Peyer's patch (tissue), 4 donors: ENCODE data around the gene GNB1L. TPM values are rescaled to one million over a fixed set of nuclear protein-coding genes. Genes with fewer than 3 reads are reported as not detected.

Experiments used
- DNase-seq, 3 donors: peaks; one replicate each; pipeline ENCODE4 v3.0.0-alpha.2; 2017 to 2019
- H3K27ac ChIP-seq, 4 donors: fragments of 200-600 bp; sonication (generic); one replicate each; pipeline ENCODE4 v1.5.1; 2016 to 2019
- H3K27me3 ChIP-seq, 2 donors: fragments of 200-600 bp; sonication (generic); one replicate each; pipeline ENCODE4 v1.5.1; 2019
- H3K36me3 ChIP-seq, 3 donors: fragments of 200-600 bp; sonication (generic); one replicate each; pipeline ENCODE4 v1.5.1; 2016 to 2019
- H3K4me1 ChIP-seq, 4 donors: fragments of 200-600 bp; sonication (generic); one replicate each; pipeline ENCODE4 v1.5.1; 2016 to 2019
- H3K4me3 ChIP-seq, 4 donors: fragments of 200-600 bp; sonication (generic); 1 replicate in 3 of 4; 2 replicates in 1 of 4; pipeline ENCODE4 v1.5.1; 2016 to 2019; ENCODE audit warnings: mild to moderate bottlenecking in 1 of 4
- H3K9me3 ChIP-seq, 4 donors: fragments of 200-600 bp; sonication (generic); one replicate each; pipeline ENCODE4 v1.5.1; 2016 to 2019; ENCODE audit warnings: mild to moderate bottlenecking in 1 of 4
- POLR2A ChIP-seq, 2 donors: fragments of 450-650 bp; IDR thresholded peaks; one replicate each; pipeline ENCODE4 v1.5.1; 2017; ENCODE audit warnings: antibody characterized with exemption in 2 of 2, mild to moderate bottlenecking in 2 of 2, moderate library complexity in 2 of 2
- total RNA-seq, 4 donors: library from RNA; depleted of rRNA; stranded (reverse); fragments of >200 nt; gene quantifications; one replicate each; pipeline ENCODE4 v1.1.0, GENCODE V29; 2016
- TF ChIP-seq, protein P1 (sequence below), 6 experiments: fragments of 450-650 bp in 4 of 6; fragments of 200-600 bp in 2 of 6; sonication (generic) in 1 of 6; IDR thresholded peaks; one replicate each; pipeline ENCODE4 v1.5.1; 2017 to 2019; ENCODE audit warnings: antibody characterized with exemption in 6 of 6, mild to moderate bottlenecking in 3 of 6, moderate library complexity in 1 of 6

The GNB1L gene
- total RNA-seq, 4 donors from 2014 or later = 3.1 to 6.6 (median 4.9) TPM

DNA sequence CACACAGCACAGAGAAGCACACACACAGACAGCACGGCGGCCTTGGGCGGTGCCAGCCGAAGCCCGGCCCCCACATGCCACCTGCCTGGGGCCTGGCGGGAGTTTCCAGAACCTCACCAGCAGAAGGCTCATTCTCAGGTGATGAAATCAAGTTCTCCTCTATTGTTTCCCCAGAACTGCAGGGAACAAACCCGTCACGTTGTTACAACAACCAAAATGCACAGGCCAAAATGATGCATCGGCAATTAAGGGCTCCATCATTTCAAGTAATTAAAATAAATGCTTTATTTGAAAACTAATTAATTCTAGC lies 30.8 kb downstream of the GNB1L start:
- no peaks in the 10 kb centered on the region for H3K27me3 ChIP-seq
- H3K9me3 ChIP-seq = no peaks in the 10 kb centered on the region
- peak in 2 of 3 donors; percentile 66 to 70 for DNase-seq
- H3K36me3 ChIP-seq = no peaks in the 10 kb centered on the region
- peaks cover 0 to 13% (median 2%) of the 10 kb centered on the region in 4 donors for H3K4me1 ChIP-seq
- TF ChIP-seq, protein P1, sequence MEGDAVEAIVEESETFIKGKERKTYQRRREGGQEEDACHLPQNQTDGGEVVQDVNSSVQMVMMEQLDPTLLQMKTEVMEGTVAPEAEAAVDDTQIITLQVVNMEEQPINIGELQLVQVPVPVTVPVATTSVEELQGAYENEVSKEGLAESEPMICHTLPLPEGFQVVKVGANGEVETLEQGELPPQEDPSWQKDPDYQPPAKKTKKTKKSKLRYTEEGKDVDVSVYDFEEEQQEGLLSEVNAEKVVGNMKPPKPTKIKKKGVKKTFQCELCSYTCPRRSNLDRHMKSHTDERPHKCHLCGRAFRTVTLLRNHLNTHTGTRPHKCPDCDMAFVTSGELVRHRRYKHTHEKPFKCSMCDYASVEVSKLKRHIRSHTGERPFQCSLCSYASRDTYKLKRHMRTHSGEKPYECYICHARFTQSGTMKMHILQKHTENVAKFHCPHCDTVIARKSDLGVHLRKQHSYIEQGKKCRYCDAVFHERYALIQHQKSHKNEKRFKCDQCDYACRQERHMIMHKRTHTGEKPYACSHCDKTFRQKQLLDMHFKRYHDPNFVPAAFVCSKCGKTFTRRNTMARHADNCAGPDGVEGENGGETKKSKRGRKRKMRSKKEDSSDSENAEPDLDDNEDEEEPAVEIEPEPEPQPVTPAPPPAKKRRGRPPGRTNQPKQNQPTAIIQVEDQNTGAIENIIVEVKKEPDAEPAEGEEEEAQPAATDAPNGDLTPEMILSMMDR (IDR thresholded peaks at IDR 0.05) = no peak
- TF ChIP-seq POLR2A (IDR thresholded peaks at IDR 0.05) = no peak
- H3K4me3 ChIP-seq = no peak overlapping the region
- H3K27ac ChIP-seq = peak overlapping the region in 2 of 4 donors; percentile 39 to 68

DNA sequence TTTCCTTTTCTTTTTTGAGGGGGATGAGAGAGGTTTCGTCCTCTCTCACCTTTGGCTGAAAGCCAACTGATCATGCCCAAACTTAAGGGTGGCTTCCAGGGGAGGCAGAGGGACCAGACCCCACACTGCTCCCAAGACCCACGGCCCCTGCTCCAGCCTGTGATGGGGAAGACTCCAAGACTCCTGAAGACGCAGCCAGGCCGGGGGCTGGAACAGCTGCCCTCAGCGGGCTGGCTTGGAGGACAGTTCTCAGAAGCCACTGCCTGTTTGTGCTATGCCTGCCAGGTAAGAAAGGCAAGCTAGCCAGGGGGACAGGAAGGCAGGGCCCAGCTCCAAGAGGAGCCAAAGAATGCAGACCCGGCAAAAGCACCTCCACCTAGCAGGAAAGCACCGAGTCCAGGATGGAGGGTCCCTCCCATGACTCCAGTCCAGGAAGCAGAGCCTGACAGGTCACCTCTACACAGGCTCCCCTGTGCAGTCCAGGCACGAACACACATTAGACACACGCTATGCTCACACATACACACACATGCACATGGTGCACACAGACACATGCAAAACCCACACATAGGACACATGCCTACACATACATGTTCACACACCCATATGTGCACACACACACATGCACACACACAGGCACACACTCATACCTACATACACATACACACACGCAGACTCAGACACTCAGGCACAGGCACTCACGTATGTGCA lies 31.3 kb downstream of the GNB1L start:
- peak in 1 of 3 donors; percentile 45 for DNase-seq
- H3K4me1 ChIP-seq = peaks cover 0 to 13% (median 2%) of the 10 kb centered on the region in 4 donors
- H3K4me3 ChIP-seq = no peak overlapping the region
- no peaks in the 10 kb centered on the region for H3K36me3 ChIP-seq
- H3K9me3 ChIP-seq = no peaks in the 10 kb centered on the region
- TF ChIP-seq POLR2A (IDR thresholded peaks at IDR 0.05) = no peak
- TF ChIP-seq, protein P1 (IDR thresholded peaks at IDR 0.05) = no peak
- H3K27ac ChIP-seq = peak overlapping the region in 2 of 4 donors; percentile 39 to 68
- H3K27me3 ChIP-seq = no peaks in the 10 kb centered on the region

- Histone ChIP-seq H3K27me3 (no peaks in the 10 kb centered on the region), H3K9me3 (no peaks in the 10 kb centered on the region), H3K36me3 (no peaks in the 10 kb centered on the region), H3K4me1 (peaks cover 0 to 13% (median 2%) of the 10 kb centered on the region in 4 donors), H3K27ac (no peak overlapping the region), H3K4me3 (no peak overlapping the region)
- TF ChIP-seq, protein P1 (IDR thresholded peaks at IDR 0.05) = no peak
- TF ChIP-seq POLR2A (IDR thresholded peaks at IDR 0.05) = no peak
- peak in 2 of 3 donors; percentile 44 to 46 for DNase-seq
Observed at GRCh38 chr22:19822301-19823117, 32.2 kb downstream of the GNB1L start.

- Histone ChIP-seq H3K27me3 (no peaks in the 10 kb centered on the region), H3K9me3 (no peaks in the 10 kb centered on the region), H3K27ac (no peak overlapping the region), H3K4me3 (no peak overlapping the region), H3K36me3 (no peaks in the 10 kb centered on the region), H3K4me1 (peaks cover 0 to 13% (median 2%) of the 10 kb centered on the region in 4 donors)
- DNase-seq = peak in 1 of 3 donors; percentile 32
- TF ChIP-seq, protein P1 (IDR thresholded peaks at IDR 0.05) = no peak
- no peak for TF ChIP-seq POLR2A (IDR thresholded peaks at IDR 0.05)
Observed at GRCh38 chr22:19821523-19822300, 33.0 kb downstream of the GNB1L start.

- no peaks in the 10 kb centered on the region for H3K9me3 ChIP-seq
- no peak overlapping the region for H3K27ac ChIP-seq
- peak in 1 of 3 donors; percentile 33 for DNase-seq
- no peak overlapping the region for H3K4me3 ChIP-seq
- peaks cover 0 to 13% (median 2%) of the 10 kb centered on the region in 4 donors for H3K4me1 ChIP-seq
- TF ChIP-seq, protein P1 (IDR thresholded peaks at IDR 0.05) = no peak
- no peak for TF ChIP-seq POLR2A (IDR thresholded peaks at IDR 0.05)
- H3K36me3 ChIP-seq = no peaks in the 10 kb centered on the region
- H3K27me3 ChIP-seq = no peaks in the 10 kb centered on the region
Observed at GRCh38 chr22:19820880-19821522, 33.7 kb downstream of the GNB1L start.
